ENCODE results near the gene NEB.

NEB gene

GRCh38 chr2:151439127-151439526 is 295.1 kb downstream of the NEB start:
- no peak for TF ChIP-seq CTCF (conservative IDR thresholded peaks at IDR 0.05; ENCODE audit: low read depth, low read length)
- DNase-seq (ENCODE audit: low read depth), result no peak
- H3K4me3 ChIP-seq (ENCODE audit: low read length), result no peak overlapping the region

GRCh38 chr2:151438506-151438905 is 295.8 kb downstream of the NEB start:
- H3K4me3 ChIP-seq (ENCODE audit: low read length), result no peak overlapping the region
- no peak for DNase-seq (ENCODE audit: low read depth)
- no peak for TF ChIP-seq CTCF (conservative IDR thresholded peaks at IDR 0.05; ENCODE audit: low read depth, low read length)

- no peak overlapping the region for H3K4me3 ChIP-seq (ENCODE audit: low read length)
- peak; percentile 37 for TF ChIP-seq CTCF (conservative IDR thresholded peaks at IDR 0.05; ENCODE audit: low read depth, low read length)
Measured at GRCh38 chr2:151437630-151438029, 296.6 kb downstream of the NEB start.

More at GRCh38 chr2:151437630-151438029, 296.6 kb downstream of the NEB start:
- no peak for DNase-seq (ENCODE audit: low read depth)
